Adrenal gland (tissue), 12 donors: Measurements from ENCODE around the gene CCL18. TPM values are rescaled to one million over a fixed set of nuclear protein-coding genes. Genes with fewer than 3 reads are reported as not detected.
"Not testable (repeated sequence)": the region's sequence is repeated elsewhere in the genome, so short reads cannot be mapped to it uniquely, and the experiment has no call there.

Experiments
- DNase-seq, 7 donors: peaks; one replicate each; pipeline ENCODE4 v3.0.0-alpha.2; 2019 to 2020
- H3K27ac ChIP-seq, 5 donors: fragments of 200-600 bp; sonication (generic) in 4 of 5; 1 replicate in 3 of 5; 2 replicates in 2 of 5; pipeline versions ENCODE4 v1.5.1 to v1.8.0; 2016 to 2020; ENCODE audit warnings: mild to moderate bottlenecking in 1 of 5
- H3K27me3 ChIP-seq: fragments of 200-600 bp; 2 replicates; pipeline ENCODE4 v1.8.0; 2021
- H3K36me3 ChIP-seq, 2 donors: fragments of 200-600 bp; replicated peaks in 1 of 2; 1 replicate in 1 of 2; 2 replicates in 1 of 2; pipeline versions ENCODE4 v1.5.1 to v1.8.0; 2018 to 2022
- H3K4me1 ChIP-seq, 2 donors: fragments of 200-600 bp; replicated peaks in 1 of 2; 1 replicate in 1 of 2; 2 replicates in 1 of 2; pipeline versions ENCODE4 v1.5.1 to v1.8.0; 2018 to 2021
- H3K4me3 ChIP-seq, 4 donors: fragments of 200-600 bp; sonication (generic) in 3 of 4; one replicate each; pipeline ENCODE4 v1.5.1; 2016 to 2018
- H3K9me3 ChIP-seq, 3 donors: fragments of 200-600 bp; sonication (generic) in 1 of 3; replicated peaks in 1 of 3; 1 replicate in 2 of 3; 2 replicates in 1 of 3; pipeline versions ENCODE4 v1.5.1 to v1.8.0; 2016 to 2021
- CTCF ChIP-seq, 6 experiments: fragments of 450-650 bp in 4 of 6; fragments of 200-600 bp in 2 of 6; sonication (generic) in 1 of 6; IDR thresholded peaks; 1 replicate in 5 of 6; 2 replicates in 1 of 6; pipeline versions ENCODE4 v1.5.1 to v1.8.0; 2016 to 2021; ENCODE audit warnings: antibody characterized with exemption in 6 of 6, mild to moderate bottlenecking in 2 of 6, moderate library complexity in 1 of 6
- POLR2A ChIP-seq, 2 donors: fragments of 450-650 bp; IDR thresholded peaks; one replicate each; pipeline ENCODE4 v1.6.1; 2017; ENCODE audit warnings: antibody characterized with exemption in 2 of 2, mild to moderate bottlenecking in 2 of 2, moderate library complexity in 1 of 2
- WGBS, 4 donors: extraction: QIAGEN DNeasy Blood & Tissue Kit in 2 of 4; methylation state at CpG; one replicate each; pipeline versions ENCODE4 v1.1.5 to v1.1.7; 2013 to 2017; 5-methylcytosine and 5-hydroxymethylcytosine counted together
- intact Hi-C, 2 donors: fragments of 100-400 bp; cut with DNase I; formaldehyde crosslinking; loops; one replicate each; pipeline versions ENCODE4 v1.14.1 to v1.15.0; 2022 to 2023
- polyA plus RNA-seq, 3 donors: library from polyadenylated mRNA; stranded (reverse); fragments of 200-250 nt in 2 of 3; fragments of 350-450 nt in 1 of 3; fragmentation: Illumina TruSeq in 1 of 3; extraction: RNeasy Lipid Tissue Mini Kit (QIAGEN cat#74804) in 1 of 3; gene quantifications; one replicate each; pipeline ENCODE4 v1.2.3, GENCODE V29; 2013 to 2014
- total RNA-seq, 9 donors: library from RNA; depleted of rRNA in 4 of 9; stranded (reverse); fragments of >200 nt in 4 of 9; fragments of 120-200 nt in 1 of 9; fragmentation: NEBNext Ultra II Directional in 1 of 9; extraction: Animal tissue kit (Norgen Biotek cat#: 25700) in 1 of 9; gene quantifications; one replicate each; pipeline versions ENCODE4 v1.1.0 to v1.2.4, GENCODE V29; 2013 to 2023
- donor health status: healthy with polysubstance abuse.
- donor health status: Bipolar disorder and iron deficiency.
- donor health status: DM: yes; HTN: yes; CAD: no.
- donor health status: DM: no; HTN: no; CAD: no.
- donor health status: DM: no; HTN: no; CAD: no.
- donor health status: DM: yes; HTN: yes; CAD: no.

Gene CCL18
- total and polyA plus RNA-seq, 12 donors = 0.32 to 5.2 (median 1.6) TPM; not detected in 5

- intact Hi-C loops = no loop called here
- Histone ChIP-seq H3K9me3 (no peaks in the 10 kb centered on the region), H3K36me3 (no peaks in the 10 kb centered on the region), H3K4me3 (no peak overlapping the region), H3K27ac (no peak overlapping the region), H3K27me3 (no peaks in the 10 kb centered on the region), H3K4me1 (no peaks in the 10 kb centered on the region)
- WGBS, 4 donors = 87 to 98% (median 92%) methylated on average over 6 to 7 of the region's 7 CpGs
- TF ChIP-seq CTCF (IDR thresholded peaks at IDR 0.05) = no peak
- no peak for TF ChIP-seq POLR2A (IDR thresholded peaks at IDR 0.05)
- DNase-seq = no peak
These were observed 30.7 kb downstream of the CCL18 start for GRCh38 chr17:36094746-36095145.

GRCh38 chr17:36095992-36096391, 31.9 kb downstream of the CCL18 start:
- 68 to 89% (median 79%) methylated on average over 1 of the region's 1 CpG for WGBS, 4 donors
- Histone ChIP-seq H3K9me3 (no peaks in the 10 kb centered on the region), H3K27me3 (no peaks in the 10 kb centered on the region), H3K27ac (no peak overlapping the region), H3K36me3 (no peaks in the 10 kb centered on the region), H3K4me3 (no peak overlapping the region), H3K4me1 (no peaks in the 10 kb centered on the region)
- TF ChIP-seq CTCF (IDR thresholded peaks at IDR 0.05) = no peak
- TF ChIP-seq POLR2A (IDR thresholded peaks at IDR 0.05) = no peak
- no peak for DNase-seq
- intact Hi-C loops = no loop called here

- H3K36me3 ChIP-seq, H3K4me3 ChIP-seq, H3K9me3 ChIP-seq, DNase-seq, H3K27ac ChIP-seq, intact Hi-C loops, H3K4me1 ChIP-seq, H3K27me3 ChIP-seq: not testable (repeated sequence)
- WGBS, 4 donors = 77 to 86% (median 80%) methylated on average over 1 of the region's 1 CpG
These were observed 34.9 kb downstream of the CCL18 start for GRCh38 chr17:36099004-36099403.

- H3K36me3 ChIP-seq, H3K4me3 ChIP-seq, H3K27me3 ChIP-seq, DNase-seq, intact Hi-C loops, H3K4me1 ChIP-seq, H3K9me3 ChIP-seq, H3K27ac ChIP-seq: not testable (repeated sequence)
- WGBS, 4 donors = 62 to 72% (median 70%) methylated on average over 6 of the region's 6 CpGs
These were observed 39.4 kb downstream of the CCL18 start, which contains the start of gene CCL4 for GRCh38 chr17:36103401-36103975. TSS of gene CCL4 (plus strand) at chr17:36103827. CDS start at chr17:36103906, 79 bp downstream.

GRCh38 chr17:36104246-36104645, 40.2 kb downstream of the CCL18 start:
- DNase-seq, intact Hi-C loops, H3K4me3 ChIP-seq, H3K9me3 ChIP-seq, H3K4me1 ChIP-seq, H3K36me3 ChIP-seq, H3K27me3 ChIP-seq, H3K27ac ChIP-seq: not testable (repeated sequence)
- WGBS, 4 donors = 44 to 66% (median 57%) methylated on average over 3 to 7 of the region's 7 CpGs

GRCh38 chr17:36104701-36105181, 40.7 kb downstream of the CCL18 start:
- Histone ChIP-seq H3K9me3 (no peaks in the 10 kb centered on the region), H3K36me3 (no peaks in the 10 kb centered on the region), H3K4me1 (no peaks in the 10 kb centered on the region), H3K4me3 (no peak overlapping the region), H3K27me3 (no peaks in the 10 kb centered on the region), H3K27ac (no peak overlapping the region)
- WGBS, 4 donors = 28 to 40% (median 35%) methylated on average over 4 of the region's 4 CpGs
- no peak for DNase-seq
- no peak for TF ChIP-seq CTCF (IDR thresholded peaks at IDR 0.05)
- no peak for TF ChIP-seq POLR2A (IDR thresholded peaks at IDR 0.05)
- intact Hi-C loops = no loop called here
